Effector CD8-positive, alpha-beta T cell (primary cell): ENCODE results near the gene MRPS2.
"Not testable (repeated sequence)": the region's sequence is repeated elsewhere in the genome, so short reads cannot be mapped to it uniquely, and the experiment has no call there.

Experiments
- DNase-seq: peaks from one replicate; lab custom pipeline; 2025; lab: John Stamatoyannopoulos, UW
- total RNA-seq, 4 experiments: gene quantifications; one replicate each; lab custom pipeline; 2026; lab: John Stamatoyannopoulos, UW

The MRPS2 gene
- total RNA-seq: 16.7 to 35.0 (median 27.4) reads per million in 4 experiments

- DNase-seq: peak; percentile 71
These were observed at the start of gene MRPS2 for GRCh38 chr9:135500525-135501260. Gene MRPS2 (plus strand): TSS chr9:135500682. CDS start chr9:135500711, 29 bp downstream.

GRCh38 chr9:135450956-135451355 lies 49.5 kb upstream of the MRPS2 start:
- no peak for DNase-seq

GRCh38 chr9:135451909-135452308 lies 48.6 kb upstream of the MRPS2 start:
- DNase-seq: not testable (repeated sequence)

- DNase-seq: no peak
These were observed 45.7 kb upstream of the MRPS2 start for GRCh38 chr9:135454737-135455136.

DNA sequence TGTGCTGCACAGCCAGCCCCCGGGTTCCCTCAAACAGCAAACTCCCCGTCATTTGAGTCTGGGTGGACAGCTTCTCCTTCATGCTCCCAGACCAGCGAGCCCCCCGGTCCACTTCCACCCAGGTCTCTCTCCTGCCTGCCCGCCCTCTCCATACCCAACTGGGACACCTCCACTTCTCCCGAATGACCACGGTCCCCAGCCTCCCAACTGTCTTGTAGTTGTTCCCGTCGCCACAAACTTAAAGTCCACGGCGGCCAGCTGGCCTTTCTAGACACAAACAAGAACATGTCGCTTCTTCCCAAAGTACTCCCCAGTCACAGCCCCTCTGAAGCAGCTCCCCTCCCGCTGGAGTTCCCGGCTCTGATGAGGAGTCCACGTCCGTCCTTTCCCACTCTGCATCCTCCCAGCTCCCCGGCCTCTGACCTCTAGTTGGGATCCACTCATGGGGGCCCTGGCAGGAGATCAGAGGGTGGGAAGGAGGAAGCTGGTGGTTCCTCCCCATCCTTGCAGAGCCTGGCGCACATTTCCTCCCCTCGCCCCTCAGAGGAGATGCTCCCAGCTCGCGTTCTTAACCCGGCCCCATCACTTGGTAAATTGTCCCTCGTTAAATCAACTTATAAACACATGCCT lies 45.0 kb upstream of the MRPS2 start:
- no peak for DNase-seq

DNA sequence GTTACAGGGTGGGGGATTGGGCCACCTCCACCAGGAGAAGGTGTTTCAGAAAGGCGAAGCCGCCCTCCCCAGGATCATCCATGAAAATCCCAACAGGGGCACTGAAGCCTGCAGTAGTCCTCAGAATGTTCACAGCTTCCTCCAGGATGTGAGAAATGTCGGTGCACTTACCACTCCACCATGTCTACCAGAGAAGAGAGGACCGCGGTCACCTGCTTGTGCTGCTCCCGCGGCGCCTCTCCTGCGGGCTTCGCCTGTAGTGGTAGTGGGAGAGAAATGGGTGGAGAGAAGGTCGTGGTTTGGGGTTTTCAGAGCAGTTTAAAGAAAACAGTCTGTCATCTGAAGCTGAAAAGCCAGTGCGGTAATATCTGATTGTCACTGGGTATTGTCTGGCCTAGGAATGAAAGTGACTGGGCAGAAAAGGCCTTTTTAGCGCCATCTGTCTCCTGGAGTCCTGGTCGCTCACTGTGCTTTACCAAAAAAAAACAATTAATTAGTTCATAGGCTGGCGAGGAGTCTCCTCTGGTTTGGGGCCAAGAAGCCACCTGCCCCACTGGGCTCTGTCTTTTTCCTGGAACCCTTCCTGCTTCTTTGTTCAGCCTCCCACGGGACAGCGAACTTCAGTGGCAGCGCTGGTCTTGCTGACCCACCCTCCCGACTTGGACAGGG lies 43.9 kb upstream of the MRPS2 start:
- no peak for DNase-seq

DNA sequence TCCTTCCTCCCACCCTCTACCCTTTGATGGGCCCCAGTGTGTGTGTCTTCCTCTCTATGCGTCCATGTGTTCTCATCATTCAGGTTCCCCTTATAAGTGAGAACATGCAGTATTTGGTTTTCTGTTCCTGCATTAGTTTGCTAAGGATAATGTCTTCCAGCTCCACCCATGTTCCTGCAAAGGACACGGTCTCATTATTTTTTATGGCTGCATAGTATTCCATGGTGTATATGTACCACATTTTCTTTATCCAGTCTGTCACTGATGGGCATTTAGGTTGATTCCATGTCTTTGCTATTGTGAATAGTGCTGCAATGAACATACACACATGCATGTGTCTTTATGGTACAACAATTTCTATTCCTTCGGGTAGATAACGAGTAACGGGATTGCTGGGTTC lies 42.0 kb upstream of the MRPS2 start:
- DNase-seq: not testable (repeated sequence)

DNA sequence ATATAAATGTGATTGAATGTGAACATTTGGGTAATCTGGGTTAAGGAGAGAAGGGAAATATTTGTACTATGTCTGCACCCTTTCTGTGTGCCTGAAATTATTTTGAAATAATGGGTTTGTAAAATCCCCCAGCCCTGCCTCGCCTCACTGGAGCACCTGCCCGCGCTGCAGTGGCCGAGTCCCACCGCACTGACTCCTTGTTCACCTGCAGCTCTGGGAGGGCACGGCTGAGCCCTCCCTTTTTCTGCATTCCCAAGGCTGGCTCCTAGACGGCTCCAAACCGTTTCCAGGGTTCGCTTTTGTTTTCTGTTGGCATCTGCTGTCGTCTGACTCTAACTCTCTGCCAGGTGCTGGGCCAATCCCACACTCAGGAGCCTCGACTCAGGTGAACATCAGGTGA lies 38.5 kb upstream of the MRPS2 start:
- DNase-seq: no peak

DNA sequence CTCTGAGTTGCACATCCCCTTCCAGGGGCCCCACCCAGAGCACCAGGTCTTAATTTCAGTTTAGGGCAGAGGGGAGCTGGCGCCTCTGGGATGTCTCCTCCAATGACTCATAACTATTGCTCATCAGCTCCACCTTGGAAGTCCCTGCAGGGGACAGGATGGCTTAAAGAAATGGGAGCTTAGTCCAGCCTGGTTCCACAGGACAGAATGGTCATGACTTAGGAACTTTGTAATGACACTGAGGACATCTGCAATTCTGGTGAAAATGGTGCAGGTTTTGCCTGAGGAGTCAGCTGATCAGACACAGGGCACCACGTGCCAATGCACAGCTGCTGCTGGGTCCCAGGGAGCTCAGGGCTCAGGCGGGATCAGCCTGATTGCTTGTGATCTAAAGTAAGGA lies 37.3 kb upstream of the MRPS2 start:
- DNase-seq: no peak

DNA sequence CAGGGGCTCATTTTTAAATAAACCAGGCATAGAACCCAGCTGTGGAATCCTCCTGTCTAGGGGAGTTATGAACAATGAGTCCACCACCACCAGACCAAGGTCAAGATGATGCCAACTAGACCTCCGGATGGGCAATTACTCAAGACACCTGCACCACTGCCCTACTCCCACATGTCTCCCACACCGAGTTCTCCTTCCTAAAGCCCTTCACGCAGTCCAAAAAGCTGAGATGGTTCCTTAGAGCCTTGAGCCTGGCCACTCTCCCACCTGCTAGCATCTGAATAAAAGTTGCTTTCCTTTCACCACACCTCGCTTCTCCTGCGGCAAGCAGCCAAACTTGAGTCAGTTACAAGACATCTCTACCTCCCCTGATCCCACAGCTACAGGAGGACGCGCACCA lies 36.3 kb upstream of the MRPS2 start:
- no peak for DNase-seq

GRCh38 chr9:135468854-135469521 lies 31.5 kb upstream of the MRPS2 start:
- no peak for DNase-seq

DNA sequence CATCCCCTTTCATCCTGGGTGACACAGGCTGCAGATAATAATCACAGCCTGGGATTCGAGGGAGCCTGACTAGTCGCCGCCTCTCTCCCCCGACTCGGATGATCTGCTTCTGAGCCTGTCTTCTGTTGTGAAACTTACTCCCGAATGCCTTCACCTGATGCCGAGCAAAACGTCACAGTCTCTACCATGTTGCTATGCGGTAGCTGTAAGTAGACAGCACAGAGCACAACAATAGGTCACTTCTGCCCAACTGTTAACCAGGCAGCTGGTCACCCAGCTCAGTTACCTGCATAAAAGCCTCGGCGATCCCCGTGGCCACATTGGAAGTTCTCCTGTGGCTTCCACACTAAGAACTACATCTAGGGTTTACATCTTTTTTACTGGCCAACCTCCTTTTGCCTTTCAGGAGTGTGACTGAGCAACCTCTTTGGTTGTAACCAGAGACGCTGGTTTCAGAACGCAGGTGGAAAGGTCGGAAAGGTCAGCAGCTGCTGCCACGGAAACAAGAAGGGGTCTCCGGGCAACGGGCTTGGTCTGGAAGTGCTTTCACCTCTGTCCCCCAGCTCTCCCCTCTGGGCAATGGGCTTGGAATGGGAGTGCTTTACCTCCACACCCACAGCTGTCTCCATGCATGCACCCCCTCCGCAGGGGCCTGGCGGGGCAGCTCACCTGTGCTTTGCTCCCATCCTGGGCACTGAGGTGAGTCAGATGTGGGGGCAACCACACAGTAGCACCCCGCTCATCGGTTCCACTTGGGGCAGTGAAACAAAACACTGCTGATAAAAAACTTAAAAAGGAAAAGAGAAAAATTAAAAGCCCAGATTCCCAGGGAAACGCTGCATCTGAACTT lies 28.5 kb upstream of the MRPS2 start:
- DNase-seq: no peak

GRCh38 chr9:135473972-135474543 lies 26.4 kb upstream of the MRPS2 start:
- DNase-seq: no peak

GRCh38 chr9:135474915-135475314 lies 25.6 kb upstream of the MRPS2 start:
- no peak for DNase-seq

DNA sequence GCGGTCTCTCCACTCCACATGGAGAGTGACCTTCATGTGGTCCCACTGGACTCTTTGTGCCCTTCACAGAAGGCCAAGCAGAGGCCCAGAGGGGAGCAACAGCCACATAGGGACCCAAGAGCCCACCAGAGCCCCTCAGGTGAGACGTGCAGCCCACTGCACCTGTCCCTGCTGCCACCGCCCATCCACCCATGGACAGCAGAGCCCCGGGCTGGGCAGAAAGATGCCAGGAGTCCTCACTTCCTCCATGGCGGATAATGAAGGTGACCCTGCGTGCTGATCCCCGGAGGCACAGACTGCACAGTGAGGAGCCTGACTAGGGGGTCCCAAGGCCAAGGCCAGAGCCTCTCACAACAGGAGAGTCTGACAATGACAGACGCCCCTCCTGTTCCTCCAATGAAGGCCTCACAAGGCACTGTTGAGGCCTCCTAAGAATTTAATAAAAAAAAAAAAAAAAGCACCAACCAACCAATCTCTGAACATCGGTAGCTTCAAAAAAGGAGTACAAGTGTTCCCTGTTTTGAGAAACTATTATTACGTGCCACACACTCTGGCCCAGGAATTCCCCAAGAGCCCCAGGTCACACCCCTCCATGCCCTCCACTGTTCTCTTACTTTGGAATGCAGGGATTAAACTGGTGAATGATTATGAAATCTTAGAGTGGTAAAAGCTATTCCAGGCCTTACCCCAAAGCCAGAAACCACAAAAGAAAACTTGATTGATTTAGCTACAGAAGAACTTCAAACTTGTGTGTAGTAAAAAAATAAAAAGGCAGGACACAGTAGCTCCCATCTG lies 23.7 kb upstream of the MRPS2 start:
- no peak for DNase-seq

DNA sequence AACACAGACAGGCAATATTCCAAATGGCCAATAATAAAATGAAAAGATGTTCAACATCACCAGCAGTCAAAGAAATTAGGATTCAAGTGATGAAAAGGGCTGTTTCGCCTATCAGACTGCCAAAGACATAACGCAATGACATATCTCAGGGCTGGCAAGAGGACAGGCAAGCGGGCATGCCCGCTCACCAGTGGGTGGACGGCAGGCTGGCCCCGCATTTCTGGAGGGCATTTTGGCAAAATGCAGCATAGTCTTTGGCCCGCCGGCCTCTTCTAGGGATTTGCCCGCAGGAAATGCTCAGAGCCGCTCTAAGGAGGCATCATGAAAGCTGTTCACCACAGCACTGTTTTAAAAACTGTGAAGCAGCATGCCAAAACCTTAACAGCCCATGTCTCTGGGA lies 22.3 kb upstream of the MRPS2 start:
- DNase-seq: no peak

GRCh38 chr9:135478829-135479468 lies 21.5 kb upstream of the MRPS2 start:
- DNase-seq: no peak

DNA sequence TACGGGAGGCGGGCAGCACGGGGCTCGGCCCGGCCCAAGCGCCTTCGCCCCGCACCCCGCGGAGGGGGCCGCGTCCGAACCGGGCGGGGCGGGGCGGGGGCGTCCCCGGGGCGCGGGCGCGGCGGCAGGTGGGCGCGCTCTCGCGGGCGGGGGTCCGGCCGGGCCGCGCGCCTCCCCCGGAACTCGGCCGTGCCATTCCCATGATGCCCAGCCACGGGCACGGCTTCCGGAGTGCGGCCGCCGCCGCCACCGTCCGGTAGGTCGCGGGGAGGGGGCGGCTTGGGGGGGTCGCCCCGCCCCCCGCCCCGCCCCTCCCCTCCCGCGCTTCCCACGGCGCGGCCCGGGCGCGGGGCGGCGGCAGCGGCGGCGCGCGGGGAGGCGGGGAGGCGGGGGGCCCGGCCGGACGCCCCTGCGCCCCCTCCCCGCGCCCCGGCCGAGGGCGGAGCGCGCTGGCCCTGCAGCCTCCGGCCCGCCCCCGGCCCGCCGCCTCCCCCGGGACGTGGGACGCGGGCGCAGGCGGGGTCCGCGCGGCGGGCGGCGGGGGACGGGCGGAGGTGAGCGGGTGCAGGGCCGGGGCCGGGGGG lies 20.9 kb upstream of the MRPS2 start, which contains the start of gene PPP1R26:
Gene PPP1R26 (plus strand): TSS at position 314 of the 584 bp plus-strand sequence. CDS start 4,729 bp downstream, outside the sequence.
- DNase-seq: no peak
